GM20431 (cell line): ENCODE data around the gene PDP2.
"Not testable (repeated sequence)": the region's sequence is repeated elsewhere in the genome, so short reads cannot be mapped to it uniquely, and the experiment has no call there.

ENCODE experiments used
- in situ Hi-C: fragments of 300-500 bp; cut with MseI, MboI; formaldehyde crosslinking; loops from one replicate; pipeline ENCODE4 v1.15.0; 2020; ENCODE audit warnings: low sequenced_read_pairs; ENCODE audit not compliant: unreplicated experiment

The PDP2 gene

DNA sequence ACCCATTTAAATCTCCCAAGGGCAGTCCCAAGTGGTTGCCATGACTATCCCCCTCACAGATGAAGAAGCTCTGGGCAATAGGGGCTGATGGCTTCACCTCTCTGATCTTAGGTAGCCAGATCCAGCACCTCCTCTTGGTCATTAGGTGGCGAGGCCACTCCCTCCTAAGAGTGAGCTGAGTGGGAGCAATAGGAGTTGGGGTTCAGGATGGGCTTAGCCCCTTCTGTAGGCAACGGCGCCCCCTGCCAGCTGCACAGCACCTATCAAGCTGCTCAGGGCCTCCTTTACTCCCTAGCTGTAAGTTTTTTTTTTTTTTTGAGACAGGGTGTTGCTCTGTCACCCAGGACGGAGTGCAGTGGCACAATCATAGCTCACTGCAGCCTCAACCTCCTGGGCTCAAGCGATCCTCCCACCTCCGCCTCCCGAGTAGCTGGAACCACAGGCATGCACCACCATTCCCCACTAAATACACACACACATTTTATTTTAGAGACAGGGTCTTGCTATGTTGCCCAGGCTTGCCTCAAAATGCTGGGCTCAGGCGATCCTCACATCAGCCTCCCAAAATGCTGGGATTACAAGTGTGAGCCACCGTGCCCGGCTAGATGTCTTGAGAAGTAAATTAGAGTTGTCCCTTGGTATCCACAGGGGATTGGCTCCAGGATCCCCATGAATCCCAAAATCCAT is 48.5 kb downstream of the PDP2 start:
- in situ Hi-C loops: no loop called here

DNA sequence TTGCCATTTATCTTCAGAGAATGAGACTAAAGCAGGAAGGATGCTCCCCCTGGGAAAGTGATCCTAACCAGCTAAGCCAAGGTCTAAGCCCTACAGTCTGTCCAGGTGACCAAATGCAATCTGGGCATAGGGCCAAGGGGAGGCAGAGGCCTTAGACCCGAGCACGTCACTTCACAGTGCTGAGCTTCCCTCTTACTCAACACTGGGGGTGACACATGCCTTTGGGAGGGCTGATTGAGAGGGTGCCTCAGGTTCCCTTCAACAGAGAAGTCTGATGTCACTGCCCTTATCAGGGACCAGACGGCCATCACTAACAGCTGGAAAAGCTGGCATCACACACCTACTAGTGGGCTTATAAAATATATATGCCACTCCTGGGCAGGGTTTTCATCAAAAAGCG is 49.9 kb downstream of the PDP2 start:
- in situ Hi-C loops: no loop called here

DNA sequence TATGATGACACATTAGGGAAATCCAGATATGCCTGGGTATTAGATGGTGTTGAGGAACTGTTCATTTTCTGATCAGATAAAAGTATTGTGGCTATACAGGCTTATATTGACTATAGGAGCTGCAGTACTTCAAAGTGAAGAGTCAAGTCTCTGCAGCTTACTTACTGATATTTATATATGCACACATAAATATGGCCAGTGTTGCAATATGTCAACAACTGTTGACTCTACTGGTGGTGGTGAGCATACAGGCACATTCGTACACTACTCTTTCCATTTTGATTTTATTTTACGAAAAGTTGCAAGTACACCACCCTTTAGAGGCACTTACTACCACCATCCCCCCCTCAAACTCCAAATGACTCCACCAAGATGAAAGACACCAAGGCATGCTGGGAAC is 51.4 kb downstream of the PDP2 start:
- in situ Hi-C loops: no loop called here

DNA sequence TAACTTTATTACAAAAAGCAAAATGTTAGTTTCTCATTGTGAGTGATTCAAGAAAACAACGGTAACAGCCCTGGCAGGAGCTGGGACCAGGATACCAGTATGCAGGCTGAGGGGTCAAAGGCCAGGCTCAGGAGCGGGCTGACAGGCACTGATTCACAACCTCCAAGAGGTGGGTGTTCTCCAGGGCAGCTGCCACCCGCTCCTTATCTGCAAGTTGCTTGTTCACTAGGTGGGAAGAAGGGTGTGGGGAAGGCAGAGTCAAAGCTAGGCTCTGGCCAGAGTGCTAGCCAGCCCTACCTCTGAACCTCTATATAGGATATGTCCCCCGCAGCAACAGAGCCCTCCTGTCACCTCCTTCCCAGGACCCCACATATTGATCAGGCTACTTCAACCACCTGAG is 51.8 kb downstream of the PDP2 start:
- in situ Hi-C loops: no loop called here

DNA sequence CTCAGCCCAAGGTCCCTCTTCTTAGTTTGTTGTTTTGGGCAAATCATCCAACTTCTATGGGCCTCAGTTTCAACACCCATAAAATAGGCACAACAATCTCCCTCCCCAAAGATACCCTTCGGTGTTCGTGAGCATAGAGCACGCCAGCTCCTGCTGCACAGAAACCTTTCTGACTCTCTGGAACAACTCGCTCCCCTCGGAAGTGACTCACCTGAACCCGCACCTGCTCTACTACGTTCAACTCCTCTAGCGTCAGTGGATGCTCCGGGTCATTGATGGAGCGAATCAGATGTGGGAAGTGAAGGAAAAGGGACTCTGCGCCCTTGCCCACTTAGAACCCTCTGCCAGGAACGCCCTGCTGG is 53.4 kb downstream of the PDP2 start:
- in situ Hi-C loops: no loop called here

DNA sequence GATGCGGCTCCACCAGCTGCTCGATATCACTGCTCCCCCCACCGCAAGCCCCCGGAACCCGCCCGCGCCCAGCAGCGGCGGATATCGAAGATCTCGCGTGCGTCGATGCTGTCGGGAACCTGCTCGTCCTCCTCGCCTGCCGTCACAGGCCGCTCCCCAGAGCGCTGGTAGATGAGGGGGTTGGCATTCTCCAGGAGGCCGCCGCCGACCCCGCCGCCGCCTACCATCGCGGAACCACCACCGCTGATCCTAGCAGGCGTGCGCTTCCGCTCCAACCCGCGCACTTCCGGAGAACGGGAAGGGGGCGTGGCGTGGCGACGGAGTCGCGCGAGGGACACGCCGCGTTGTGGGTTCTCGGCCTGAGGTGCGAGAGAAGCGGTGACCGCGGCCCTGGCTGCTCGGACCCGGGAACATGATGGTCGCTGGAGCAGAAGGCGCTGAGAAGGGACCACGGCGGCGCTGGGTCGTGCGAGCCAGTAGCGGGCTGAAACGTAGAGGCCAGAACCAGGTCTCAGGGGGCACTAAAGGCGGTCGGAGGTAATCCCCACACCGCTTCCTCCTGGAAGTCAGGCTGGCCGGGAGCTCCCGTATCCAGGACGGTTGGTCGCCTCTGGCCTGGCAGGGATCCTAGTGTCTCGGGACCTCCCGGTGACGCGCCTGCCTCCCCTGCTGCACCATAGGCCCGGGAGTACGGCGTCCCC is 54.0 kb downstream of the PDP2 start, which contains the start of gene CIAO2B:
Gene CIAO2B (minus strand): TSS at position 265 of the 701 bp plus-strand sequence. CDS start 38 bp downstream, at position 227.
- in situ Hi-C loops: no loop called here

DNA sequence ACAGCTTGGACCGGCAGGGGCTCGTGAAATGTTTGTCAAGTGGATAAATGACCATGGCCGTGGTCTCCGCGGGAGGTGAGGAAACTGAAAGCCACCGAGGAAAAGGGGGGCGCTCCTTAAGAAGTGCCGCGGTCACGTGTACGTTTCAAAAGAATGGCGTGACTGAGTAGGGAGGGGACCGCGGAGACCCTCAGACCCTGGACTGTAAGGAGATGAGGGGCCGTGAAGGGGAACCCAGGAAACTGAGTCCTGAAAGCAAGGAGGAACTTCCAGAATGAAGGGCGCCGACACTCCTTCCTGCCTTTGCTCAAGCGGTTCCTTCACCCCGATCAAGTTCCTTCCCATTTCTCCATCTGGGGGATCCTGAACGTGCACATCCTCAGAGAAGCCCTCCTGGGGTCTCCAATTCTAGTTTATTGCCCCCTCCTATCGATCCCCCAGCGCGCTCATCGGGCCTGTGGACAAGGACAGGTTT is 54.6 kb downstream of the PDP2 start:
- in situ Hi-C loops: not testable (repeated sequence)

DNA sequence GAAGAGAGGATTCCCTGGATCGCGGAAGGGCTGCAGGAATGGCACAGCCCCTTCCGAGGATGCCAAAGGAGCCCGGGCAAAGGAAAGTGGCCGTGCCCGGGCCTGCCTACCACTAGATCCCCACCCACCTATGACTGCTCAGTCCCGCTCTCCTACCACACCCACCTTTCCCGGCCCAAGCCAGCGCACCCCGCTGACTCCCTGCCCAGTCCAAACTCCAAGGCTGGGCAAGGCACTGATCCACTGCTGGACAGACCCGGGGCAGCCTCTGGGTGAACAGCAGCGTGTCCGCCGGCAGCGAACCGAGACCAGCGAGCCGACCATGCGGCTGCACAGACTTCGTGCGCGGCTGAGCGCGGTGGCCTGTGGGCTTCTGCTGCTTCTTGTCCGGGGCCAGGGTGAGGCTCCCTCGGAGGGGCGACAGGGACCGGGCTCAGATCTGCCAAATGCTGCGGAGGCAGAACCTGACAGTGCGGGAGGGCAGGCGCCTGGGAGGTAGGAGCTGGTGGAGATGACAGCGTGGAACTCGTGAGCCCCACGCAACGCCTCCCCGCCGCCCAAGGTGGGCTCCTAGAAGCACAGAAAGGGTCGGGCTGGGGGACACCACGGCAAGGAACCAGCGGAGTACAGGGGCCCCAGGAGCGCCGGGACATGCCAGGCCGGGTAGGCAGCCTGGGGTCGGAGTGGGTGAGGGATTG is 55.1 kb downstream of the PDP2 start, which contains the start of gene CES2:
Gene CES2 (plus strand): TSS at position 203 of the 698 bp plus-strand sequence. CDS start 120 bp downstream, at position 323.
- in situ Hi-C loops: no loop called here

DNA sequence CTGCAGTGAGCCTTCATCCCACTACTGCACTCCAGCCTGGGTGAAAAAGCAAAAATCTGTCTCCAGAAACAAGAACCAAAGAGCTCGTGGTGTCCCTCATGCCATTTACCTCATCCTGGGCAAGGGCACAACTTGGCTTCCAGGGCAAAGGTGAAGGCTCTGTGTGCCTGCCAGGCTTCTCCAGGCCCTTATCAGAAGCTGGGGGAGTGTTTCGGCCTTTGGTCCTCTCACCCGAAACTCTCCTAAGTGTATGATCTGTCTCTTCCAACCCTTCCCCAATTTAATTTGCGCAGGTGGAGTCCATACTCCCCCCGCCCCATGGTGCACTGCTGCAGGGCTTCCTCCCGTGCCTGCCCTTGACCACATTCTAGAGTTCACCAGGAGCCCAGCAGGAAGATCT is 56.1 kb downstream of the PDP2 start:
- in situ Hi-C loops: no loop called here

DNA sequence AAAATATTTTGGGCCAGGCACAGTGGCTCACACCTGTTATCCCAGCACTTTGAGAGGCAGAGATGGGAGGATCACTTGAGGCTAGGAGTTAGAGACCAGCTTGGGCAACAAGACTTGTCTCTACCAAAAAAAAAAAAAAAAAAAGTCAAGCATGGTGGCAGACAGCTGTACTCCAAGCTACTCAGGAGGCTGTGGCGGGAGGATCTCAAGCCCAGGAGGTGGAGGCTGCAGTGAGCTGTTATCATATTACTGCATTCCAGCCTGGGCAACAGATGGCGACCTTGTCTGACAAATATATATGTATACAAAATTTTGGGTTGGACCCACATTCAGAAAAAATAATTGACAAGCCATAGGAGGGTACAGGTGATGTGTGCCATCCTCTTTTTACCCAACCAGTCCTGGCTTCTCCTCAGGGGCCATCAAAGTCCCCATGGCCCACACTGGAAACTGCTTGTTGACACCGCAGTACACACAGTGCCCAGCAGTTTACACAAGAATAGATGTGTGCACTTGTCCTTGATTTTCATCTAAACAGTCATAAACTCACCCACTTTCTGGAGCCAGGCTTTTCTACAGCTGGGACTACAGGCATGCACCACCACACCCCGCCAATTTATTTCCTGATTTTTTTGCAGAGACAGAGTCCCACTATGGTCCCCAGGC is 56.7 kb downstream of the PDP2 start:
- in situ Hi-C loops: no loop called here

DNA sequence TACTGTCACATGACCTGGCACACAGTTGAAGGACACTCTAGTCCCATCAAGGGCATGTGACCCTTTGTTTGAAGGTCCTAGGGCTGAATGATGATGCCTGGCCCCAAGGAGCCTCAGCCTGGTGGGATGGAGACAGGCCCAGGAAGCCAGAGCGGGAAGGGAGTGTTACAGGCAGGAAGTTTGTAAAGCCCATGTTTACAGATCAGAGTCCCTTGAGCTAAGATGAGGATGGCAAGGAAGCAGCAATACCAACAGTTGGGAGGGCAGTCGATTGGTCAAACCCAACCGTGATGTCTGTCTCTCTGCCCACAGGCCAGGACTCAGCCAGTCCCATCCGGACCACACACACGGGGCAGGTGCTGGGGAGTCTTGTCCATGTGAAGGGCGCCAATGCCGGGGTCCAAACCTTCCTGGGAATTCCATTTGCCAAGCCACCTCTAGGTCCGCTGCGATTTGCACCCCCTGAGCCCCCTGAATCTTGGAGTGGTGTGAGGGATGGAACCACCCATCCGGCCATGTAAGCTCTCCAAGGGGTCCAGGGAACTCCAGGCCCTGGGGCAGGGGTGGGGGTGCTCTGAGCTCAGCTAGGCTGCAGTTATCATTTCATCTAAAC is 57.5 kb downstream of the PDP2 start:
- in situ Hi-C loops: no loop called here

DNA sequence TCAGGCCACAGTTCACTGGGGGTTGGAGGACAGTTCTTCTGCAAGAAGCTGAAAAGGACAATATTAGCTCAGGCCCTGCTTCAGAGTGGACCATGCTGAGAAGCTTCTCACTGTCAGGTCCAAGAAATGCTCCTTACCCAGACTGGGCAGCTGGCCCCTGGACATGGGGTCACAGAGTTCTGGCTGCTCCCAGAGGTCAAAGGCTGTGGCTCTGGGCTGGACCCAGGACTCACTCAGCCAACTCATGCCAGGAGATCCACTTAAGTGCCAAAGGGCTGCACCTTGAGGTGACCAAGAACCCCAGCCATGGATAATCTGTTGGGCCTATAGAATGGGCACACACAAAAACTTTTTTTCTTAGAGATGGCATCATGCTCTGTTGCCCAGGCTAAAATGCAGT is 59.1 kb downstream of the PDP2 start:
- in situ Hi-C loops: no loop called here

DNA sequence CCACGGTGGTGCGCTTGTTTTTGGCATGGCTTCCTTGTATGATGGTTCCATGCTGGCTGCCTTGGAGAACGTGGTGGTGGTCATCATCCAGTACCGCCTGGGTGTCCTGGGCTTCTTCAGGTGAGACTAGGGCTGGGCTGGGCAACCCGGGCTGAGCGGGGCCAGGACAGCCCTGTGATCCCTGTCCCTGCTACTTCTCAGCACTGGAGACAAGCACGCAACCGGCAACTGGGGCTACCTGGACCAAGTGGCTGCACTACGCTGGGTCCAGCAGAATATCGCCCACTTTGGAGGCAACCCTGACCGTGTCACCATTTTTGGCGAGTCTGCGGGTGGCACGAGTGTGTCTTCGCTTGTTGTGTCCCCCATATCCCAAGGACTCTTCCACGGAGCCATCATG is 59.9 kb downstream of the PDP2 start:
- in situ Hi-C loops: no loop called here
